Progenitor cell of endocrine pancreas (in vitro differentiated cells): Measurements from ENCODE around the gene AGFG1. TPM values are rescaled to one million over a fixed set of nuclear protein-coding genes. Genes with fewer than 3 reads are reported as not detected.
A peak's percentile ranks its signal among the peaks of the same experiment; 100 is the strongest.

Experiments
- DNase-seq: peaks from one replicate; pipeline ENCODE4 v3.0.0; 2021; ENCODE audit warnings: low spot score; ENCODE audit not compliant: unreplicated experiment
- H3K27ac Mint-ChIP-seq: 2 replicates; pipeline ENCODE4 v1.8.0; 2021; ENCODE audit warnings: mild to moderate bottlenecking, moderate library complexity, mixed read lengths
- H3K27me3 Mint-ChIP-seq: 2 replicates; pipeline ENCODE4 v1.8.0; 2021; ENCODE audit warnings: mixed read lengths
- H3K36me3 Mint-ChIP-seq: 2 replicates; pipeline ENCODE4 v1.8.0; 2022; ENCODE audit warnings: mixed read lengths; ENCODE audit not compliant: insufficient read depth
- H3K4me1 Mint-ChIP-seq: 2 replicates; pipeline ENCODE4 v1.8.0; 2021; ENCODE audit warnings: low read depth, mixed read lengths
- H3K4me3 Mint-ChIP-seq: 2 replicates; pipeline ENCODE4 v1.8.0; 2021; ENCODE audit warnings: low read depth, mild to moderate bottlenecking, moderate library complexity, mixed read lengths
- H3K9me3 Mint-ChIP-seq: 2 replicates; pipeline ENCODE4 v1.8.0; 2021; ENCODE audit warnings: low read depth, mixed read lengths
- total RNA-seq: library from RNA; stranded (reverse); gene quantifications from 2 replicates; pipeline ENCODE4 v1.2.1, GENCODE V29; 2021
- TF ChIP-seq, protein P1 (sequence below): fragments of 200-600 bp; sonication (generic); IDR thresholded peaks from one replicate; pipeline ENCODE4 v1.5.0; 2021; ENCODE audit warnings: antibody characterized with exemption, mild to moderate bottlenecking; ENCODE audit not compliant: unreplicated experiment

The AGFG1 gene
- total RNA-seq, 1 donor from 2014 or later: 74.5 TPM

DNA sequence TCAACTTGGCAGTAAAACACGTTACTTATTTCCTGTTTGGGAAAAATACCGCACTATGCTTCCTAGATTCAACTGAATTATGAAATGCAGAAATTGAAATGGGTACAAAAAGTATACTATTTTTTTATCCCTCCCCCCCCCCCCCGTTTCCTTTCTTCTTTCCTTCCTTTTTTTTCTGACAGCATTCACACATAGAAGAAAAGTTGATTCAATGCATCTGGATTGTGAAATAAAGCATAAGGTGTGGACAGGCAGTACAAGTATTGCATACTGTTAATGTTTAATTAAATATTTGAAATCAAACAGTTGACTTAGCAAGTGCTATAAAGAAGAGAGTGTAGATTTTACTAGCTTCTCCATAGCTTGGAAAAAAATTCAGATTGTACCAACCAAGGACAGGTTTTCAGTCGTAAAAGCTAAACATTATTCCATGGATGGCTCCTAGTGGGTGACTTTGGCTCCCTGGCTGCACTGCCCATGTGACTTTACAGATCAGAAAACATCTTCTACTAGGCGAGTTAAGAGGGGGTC lies 21.6 kb upstream of the AGFG1 start:
- no peaks in the 10 kb centered on the region for H3K27me3 Mint-ChIP-seq
- no peaks in the 10 kb centered on the region for H3K9me3 Mint-ChIP-seq
- no peak overlapping the region for H3K27ac Mint-ChIP-seq
- DNase-seq: no peak
- H3K4me1 Mint-ChIP-seq: peaks cover 29% of the 10 kb centered on the region
- no peak overlapping the region for H3K4me3 Mint-ChIP-seq
- no peaks in the 10 kb centered on the region for H3K36me3 Mint-ChIP-seq
- TF ChIP-seq, protein P1, sequence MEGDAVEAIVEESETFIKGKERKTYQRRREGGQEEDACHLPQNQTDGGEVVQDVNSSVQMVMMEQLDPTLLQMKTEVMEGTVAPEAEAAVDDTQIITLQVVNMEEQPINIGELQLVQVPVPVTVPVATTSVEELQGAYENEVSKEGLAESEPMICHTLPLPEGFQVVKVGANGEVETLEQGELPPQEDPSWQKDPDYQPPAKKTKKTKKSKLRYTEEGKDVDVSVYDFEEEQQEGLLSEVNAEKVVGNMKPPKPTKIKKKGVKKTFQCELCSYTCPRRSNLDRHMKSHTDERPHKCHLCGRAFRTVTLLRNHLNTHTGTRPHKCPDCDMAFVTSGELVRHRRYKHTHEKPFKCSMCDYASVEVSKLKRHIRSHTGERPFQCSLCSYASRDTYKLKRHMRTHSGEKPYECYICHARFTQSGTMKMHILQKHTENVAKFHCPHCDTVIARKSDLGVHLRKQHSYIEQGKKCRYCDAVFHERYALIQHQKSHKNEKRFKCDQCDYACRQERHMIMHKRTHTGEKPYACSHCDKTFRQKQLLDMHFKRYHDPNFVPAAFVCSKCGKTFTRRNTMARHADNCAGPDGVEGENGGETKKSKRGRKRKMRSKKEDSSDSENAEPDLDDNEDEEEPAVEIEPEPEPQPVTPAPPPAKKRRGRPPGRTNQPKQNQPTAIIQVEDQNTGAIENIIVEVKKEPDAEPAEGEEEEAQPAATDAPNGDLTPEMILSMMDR: no peak

DNA sequence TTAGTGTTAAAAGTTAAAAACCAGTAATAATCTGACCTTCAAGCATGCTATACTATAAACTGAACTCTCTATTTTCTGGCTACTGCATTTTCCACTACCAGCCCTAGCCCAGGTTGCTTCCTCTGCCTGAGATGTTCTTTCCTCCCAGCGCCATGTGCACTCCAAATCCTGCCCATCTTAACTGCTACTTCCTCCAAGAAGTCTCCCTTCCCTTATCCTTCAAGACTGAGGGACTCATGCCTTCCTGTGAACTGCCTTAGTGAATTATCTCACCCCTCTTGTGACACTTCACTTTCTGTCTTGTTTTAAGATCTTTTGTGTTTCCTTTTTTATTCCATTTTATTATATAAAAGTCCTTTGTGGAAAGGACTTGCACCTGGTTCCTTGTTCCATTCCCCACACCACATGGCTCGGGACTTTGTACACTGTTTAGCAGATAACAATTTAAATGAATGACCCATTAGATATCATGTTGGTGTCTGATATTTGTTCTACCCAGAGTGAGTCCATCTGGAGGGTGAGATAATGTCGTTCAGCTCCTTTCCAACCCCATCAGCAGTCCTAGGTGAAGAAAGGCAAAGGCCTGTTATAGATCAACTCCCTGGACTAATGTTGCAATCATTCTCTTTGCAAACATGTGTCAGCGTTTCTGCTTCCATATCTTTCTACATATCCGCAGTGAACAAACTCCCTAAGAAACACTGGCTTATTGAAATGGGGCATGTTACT lies 20.9 kb upstream of the AGFG1 start:
- H3K4me1 Mint-ChIP-seq: peaks cover 29% of the 10 kb centered on the region
- H3K4me3 Mint-ChIP-seq: no peak overlapping the region
- H3K27me3 Mint-ChIP-seq: no peaks in the 10 kb centered on the region
- H3K27ac Mint-ChIP-seq: peak overlapping the region; percentile 78
- no peak for DNase-seq
- H3K9me3 Mint-ChIP-seq: no peaks in the 10 kb centered on the region
- H3K36me3 Mint-ChIP-seq: no peaks in the 10 kb centered on the region
- TF ChIP-seq, protein P1: no peak

DNA sequence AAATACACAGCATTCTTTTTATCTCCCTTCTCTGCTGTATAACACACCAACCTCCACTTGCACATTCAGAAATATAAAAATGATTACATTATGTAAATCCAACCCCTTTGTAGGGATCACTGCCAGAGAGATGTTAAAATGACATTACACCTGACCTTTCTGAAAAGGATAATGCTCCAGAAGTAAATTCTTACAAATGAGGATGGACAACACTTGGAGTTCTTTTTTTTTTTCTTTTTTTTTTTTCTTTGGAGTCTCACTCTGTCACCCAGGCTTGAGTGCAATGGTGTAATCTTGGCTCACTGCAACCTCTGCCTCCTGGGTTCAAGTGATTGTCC lies 20.3 kb upstream of the AGFG1 start:
- Mint-ChIP-seq H3K27me3 (no peaks in the 10 kb centered on the region), H3K36me3 (no peaks in the 10 kb centered on the region), H3K4me1 (peaks cover 29% of the 10 kb centered on the region), H3K9me3 (no peaks in the 10 kb centered on the region), H3K27ac (peak overlapping the region; percentile 78), H3K4me3 (no peak overlapping the region)
- TF ChIP-seq, protein P1: no peak
- no peak for DNase-seq

DNA sequence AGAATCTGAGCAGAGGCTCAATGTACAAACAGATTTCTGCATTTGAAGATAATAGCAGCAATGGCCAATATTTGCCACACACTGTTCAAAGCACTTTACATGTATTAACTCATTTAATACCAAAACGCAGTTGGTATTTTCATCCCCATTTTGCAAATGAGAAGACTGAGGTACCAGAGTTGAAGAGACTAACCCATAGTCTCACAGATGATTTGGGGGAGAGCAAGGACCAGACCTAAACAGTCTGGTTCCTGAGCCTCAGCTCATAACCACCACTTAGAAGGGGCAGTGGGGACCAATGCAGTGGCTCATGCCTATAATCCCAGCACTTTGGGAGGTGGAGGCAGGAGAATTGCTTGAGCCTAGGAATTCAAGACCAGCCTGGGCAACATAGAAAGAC lies 18.1 kb upstream of the AGFG1 start:
- no peaks in the 10 kb centered on the region for H3K27me3 Mint-ChIP-seq
- H3K4me1 Mint-ChIP-seq: peaks cover 29% of the 10 kb centered on the region
- H3K27ac Mint-ChIP-seq: no peak overlapping the region
- no peaks in the 10 kb centered on the region for H3K9me3 Mint-ChIP-seq
- no peak overlapping the region for H3K4me3 Mint-ChIP-seq
- no peaks in the 10 kb centered on the region for H3K36me3 Mint-ChIP-seq
- TF ChIP-seq, protein P1: no peak
- no peak for DNase-seq

DNA sequence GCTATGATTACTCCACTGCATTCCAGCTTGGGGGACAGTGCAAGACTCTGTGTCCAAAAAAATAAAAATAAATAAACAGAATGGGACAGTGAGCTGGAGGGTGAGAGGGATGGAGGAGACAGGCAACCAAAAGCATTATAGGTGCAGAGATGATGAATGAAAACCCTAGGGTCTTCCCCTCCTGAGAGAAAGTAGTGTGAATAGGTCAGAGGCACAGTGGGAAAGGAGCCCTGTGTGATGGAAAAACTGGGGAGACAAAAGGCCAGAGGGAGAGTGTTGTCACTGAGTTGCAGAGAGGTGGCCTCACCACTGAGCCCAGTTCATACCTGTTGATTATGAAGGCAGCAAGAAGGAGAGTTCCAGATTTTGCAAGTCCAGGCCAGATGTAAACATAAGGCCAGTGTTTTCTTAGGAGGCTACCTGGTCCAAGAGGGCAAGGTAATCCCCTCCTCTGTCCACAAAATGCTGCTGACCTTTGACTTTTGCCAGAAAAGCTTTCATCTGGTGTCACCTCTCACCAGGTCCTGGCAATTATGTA lies 17.6 kb upstream of the AGFG1 start:
- DNase-seq: no peak
- TF ChIP-seq, protein P1: no peak
- Mint-ChIP-seq H3K27me3 (no peaks in the 10 kb centered on the region), H3K4me1 (peaks cover 29% of the 10 kb centered on the region), H3K4me3 (no peak overlapping the region), H3K27ac (peak overlapping the region; percentile 57), H3K9me3 (no peaks in the 10 kb centered on the region), H3K36me3 (no peaks in the 10 kb centered on the region)
